Measurements from ENCODE around the gene SPARCL1.

The SPARCL1 gene

GRCh38 chr4:87433342-87433741 lies 95.8 kb downstream of the SPARCL1 start:
- DNase-seq: no peak

- DNase-seq: no peak
Observed at GRCh38 chr4:87430038-87430437, 99.1 kb downstream of the SPARCL1 start.

GRCh38 chr4:87428979-87429378 lies 100.2 kb downstream of the SPARCL1 start:
- DNase-seq: no peak

- DNase-seq: no peak
Observed at GRCh38 chr4:87427518-87427868, 101.7 kb downstream of the SPARCL1 start.

GRCh38 chr4:87426865-87427517 lies 102.2 kb downstream of the SPARCL1 start:
- DNase-seq: no peak

- DNase-seq: no peak
Observed at GRCh38 chr4:87425711-87426110, 103.5 kb downstream of the SPARCL1 start.

GRCh38 chr4:87424099-87424543 lies 105.1 kb downstream of the SPARCL1 start:
- DNase-seq: peak; percentile 10
